Activated T-helper 2 cell treated with anti-CD3 and anti-CD28 coated beads, Interferon-gamma antibody, Interleukin-2, Interleukin-4, amounts not matched to agents 10 μg/mL and 5 μg/mL and 100 μg/mL, durations not matched to agents 14 hours and 24 hours and 36 hours (primary cell): ENCODE measurements around the gene ERP27. TPM values are rescaled to one million over a fixed set of nuclear protein-coding genes. Genes with fewer than 3 reads are reported as not detected.

Experiments used
- total RNA-seq: library from RNA; stranded (reverse); gene quantifications from 2 replicates; pipeline ENCODE4 v1.2.3, GENCODE V29; 2022

ERP27 gene
- total RNA-seq, 1 donor from 2014 or later, result 3.2 TPM

Other genes with a start within 250 kb of the ERP27 start
- not detected in 2 replicates for gene GUCY2C, start 241.9 kb downstream of the ERP27 start, total RNA-seq
- gene WBP11, start 135.1 kb downstream of the ERP27 start, total RNA-seq, result 128 and 134 TPM in 2 replicates
- gene C12orf60, start 134.9 kb downstream of the ERP27 start, total RNA-seq, result 2.2 and 2.8 TPM in 2 replicates
- not detected in 2 replicates for gene SMCO3, start 124.4 kb downstream of the ERP27 start, total RNA-seq
- not detected in 2 replicates for gene ART4, start 95.0 kb downstream of the ERP27 start, total RNA-seq
- gene MGP, start 52.7 kb downstream of the ERP27 start, total RNA-seq, result not detected in 2 replicates
- 535 and 561 TPM in 2 replicates for gene ARHGDIB, start 23.1 kb upstream of the ERP27 start, total RNA-seq
- gene PDE6H, start 34.5 kb upstream of the ERP27 start, total RNA-seq, result not detected in 2 replicates